Astrocyte of the spinal cord (primary cell): ENCODE results near the gene EIF1AX.

ENCODE experiments used
- DNase-seq: peaks from one replicate; pipeline ENCODE4 v3.0.0; 2011; ENCODE audit warnings: low read depth, low spot score
- H3K4me3 ChIP-seq: 2 replicates; pipeline ENCODE4 v1.5.1; 2011; ENCODE audit warnings: low read depth, mild to moderate bottlenecking, low read length, moderate library complexity
- CTCF ChIP-seq: IDR thresholded peaks from 2 replicates; pipeline ENCODE4 v1.5.1; 2012; ENCODE audit warnings: low read depth, mild to moderate bottlenecking, low read length, inconsistent platforms
- in situ Hi-C: cut with HindIII; loops from 2 replicates; pipeline ENCODE4 v1.10.0; 2017; ENCODE audit warnings: low sequenced_read_pairs

The EIF1AX gene

GRCh38 chrX:20080277-20080676, 61.4 kb downstream of the EIF1AX start:
- in situ Hi-C loops: no loop called here
- TF ChIP-seq CTCF: no peak
- no peak overlapping the region for H3K4me3 ChIP-seq
- no peak for DNase-seq
